ENCODE results near the gene NHP2. TPM values are rescaled to one million over a fixed set of nuclear protein-coding genes. Genes with fewer than 3 reads are reported as not detected.

NHP2 gene
- total RNA-seq, 1 experiment from 2014 or later: 232 TPM

- CTCF ChIA-PET: no interaction called here
- TF ChIP-seq EZH2 (IDR thresholded peaks at IDR 0.05; ENCODE audit: borderline replicate concordance, low read depth, low read length, poor library complexity, severe bottlenecking) (no peak), CTCF (conservative IDR thresholded peaks at IDR 0.05; ENCODE audit: low read depth, low read length) (no peak)
- Histone ChIP-seq H3K9me3 (ENCODE audit: low read depth, low read length, poor library complexity, severe bottlenecking) (no peaks in the 10 kb centered on the region), H3K27ac (ENCODE audit: low read depth, low read length, poor library complexity, severe bottlenecking) (no peak overlapping the region), H3K4me1 (ENCODE audit: insufficient read depth, low read length, poor library complexity, severe bottlenecking) (no peaks in the 10 kb centered on the region), H3K36me3 (ENCODE audit: insufficient read depth, low read length, poor library complexity, severe bottlenecking) (no peaks in the 10 kb centered on the region), H3K4me3 (ENCODE audit: low read depth, low read length, poor library complexity, severe bottlenecking) (no peak overlapping the region), H3K27me3 (replicated peaks; ENCODE audit: insufficient read depth, low read depth, low read length, poor library complexity) (no peaks in the 10 kb centered on the region)
- POLR2A ChIA-PET (ENCODE audit: low non-redundant PET): no interaction called here
- intact Hi-C loops (cut with micrococcal nuclease; ENCODE audit: unreplicated experiment): no loop called here
- no TSS peak for BruUV-seq (replicated peaks)
- DNase-seq (ENCODE audit: low spot score): no peak
Observed at GRCh38 chr5:178177569-178177968, 23.9 kb upstream of the NHP2 start.

GRCh38 chr5:178176791-178177190 lies 23.1 kb upstream of the NHP2 start:
- no TSS peak for BruUV-seq (replicated peaks)
- CTCF ChIA-PET: no interaction called here
- POLR2A ChIA-PET (ENCODE audit: low non-redundant PET): no interaction called here

DNA sequence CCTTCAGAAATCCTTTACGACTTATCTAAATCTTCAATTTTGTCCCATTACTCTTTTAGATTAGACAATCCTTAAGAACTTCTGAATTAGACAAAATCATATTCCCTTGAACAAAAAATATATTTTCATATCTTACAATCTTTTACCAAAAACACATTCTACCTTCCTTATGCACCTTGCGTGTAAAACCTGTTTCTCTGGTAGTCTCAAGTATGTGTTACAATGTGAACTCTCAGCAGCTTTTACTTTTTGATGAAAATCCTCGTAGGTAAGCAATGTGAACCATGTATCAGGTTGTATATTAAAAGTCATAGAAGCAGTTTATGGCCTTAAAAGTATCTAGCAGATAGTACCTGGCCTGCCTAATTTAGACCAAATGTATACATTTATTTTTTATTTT lies 20.8 kb upstream of the NHP2 start:
- Histone ChIP-seq H3K36me3 (ENCODE audit: insufficient read depth, low read length, poor library complexity, severe bottlenecking) (no peaks in the 10 kb centered on the region), H3K9me3 (ENCODE audit: low read depth, low read length, poor library complexity, severe bottlenecking) (no peaks in the 10 kb centered on the region), H3K27ac (ENCODE audit: low read depth, low read length, poor library complexity, severe bottlenecking) (no peak overlapping the region), H3K4me3 (ENCODE audit: low read depth, low read length, poor library complexity, severe bottlenecking) (no peak overlapping the region), H3K4me1 (ENCODE audit: insufficient read depth, low read length, poor library complexity, severe bottlenecking) (no peaks in the 10 kb centered on the region), H3K27me3 (replicated peaks; ENCODE audit: insufficient read depth, low read depth, low read length, poor library complexity) (no peaks in the 10 kb centered on the region)
- no peak for TF ChIP-seq CTCF (conservative IDR thresholded peaks at IDR 0.05; ENCODE audit: low read depth, low read length)
- TF ChIP-seq EZH2 (IDR thresholded peaks at IDR 0.05; ENCODE audit: borderline replicate concordance, low read depth, low read length, poor library complexity, severe bottlenecking): no peak
- POLR2A ChIA-PET (ENCODE audit: low non-redundant PET): no interaction called here
- intact Hi-C loops (cut with micrococcal nuclease; ENCODE audit: unreplicated experiment): no loop called here
- CTCF ChIA-PET: no interaction called here
- no peak for DNase-seq (ENCODE audit: low spot score)
- BruUV-seq (replicated peaks): no TSS peak

More at GRCh38 chr5:178176791-178177190, 23.1 kb upstream of the NHP2 start:
- Histone ChIP-seq H3K4me3 (ENCODE audit: low read depth, low read length, poor library complexity, severe bottlenecking) (no peak overlapping the region), H3K27ac (ENCODE audit: low read depth, low read length, poor library complexity, severe bottlenecking) (no peak overlapping the region), H3K4me1 (ENCODE audit: insufficient read depth, low read length, poor library complexity, severe bottlenecking) (no peaks in the 10 kb centered on the region), H3K36me3 (ENCODE audit: insufficient read depth, low read length, poor library complexity, severe bottlenecking) (no peaks in the 10 kb centered on the region), H3K9me3 (ENCODE audit: low read depth, low read length, poor library complexity, severe bottlenecking) (no peaks in the 10 kb centered on the region), H3K27me3 (replicated peaks; ENCODE audit: insufficient read depth, low read depth, low read length, poor library complexity) (no peaks in the 10 kb centered on the region)
- TF ChIP-seq EZH2 (IDR thresholded peaks at IDR 0.05; ENCODE audit: borderline replicate concordance, low read depth, low read length, poor library complexity, severe bottlenecking): no peak
- no peak for TF ChIP-seq CTCF (conservative IDR thresholded peaks at IDR 0.05; ENCODE audit: low read depth, low read length)
- no peak for DNase-seq (ENCODE audit: low spot score)
- intact Hi-C loops (cut with micrococcal nuclease; ENCODE audit: unreplicated experiment): no loop called here

Data from A673 (cell line).